Fibroblast of pulmonary artery (primary cell): ENCODE data around the gene MUC5AC.

Experiments
- DNase-seq: peaks from one replicate; pipeline ENCODE4 v3.0.0-alpha.2; 2010; ENCODE audit warnings: low read depth
- H3K4me3 ChIP-seq: replicated peaks from 2 replicates; pipeline ENCODE4 v1.5.1; 2011; ENCODE audit warnings: low read depth, mild to moderate bottlenecking, control low read depth, low read length, moderate library complexity
- TF ChIP-seq, protein P1 (sequence below): IDR thresholded peaks from 2 replicates; pipeline ENCODE4 v1.5.1; 2011; ENCODE audit warnings: mild to moderate bottlenecking, control low read depth, low read length, inconsistent platforms; ENCODE audit errors: missing control alignments

MUC5AC gene

DNA sequence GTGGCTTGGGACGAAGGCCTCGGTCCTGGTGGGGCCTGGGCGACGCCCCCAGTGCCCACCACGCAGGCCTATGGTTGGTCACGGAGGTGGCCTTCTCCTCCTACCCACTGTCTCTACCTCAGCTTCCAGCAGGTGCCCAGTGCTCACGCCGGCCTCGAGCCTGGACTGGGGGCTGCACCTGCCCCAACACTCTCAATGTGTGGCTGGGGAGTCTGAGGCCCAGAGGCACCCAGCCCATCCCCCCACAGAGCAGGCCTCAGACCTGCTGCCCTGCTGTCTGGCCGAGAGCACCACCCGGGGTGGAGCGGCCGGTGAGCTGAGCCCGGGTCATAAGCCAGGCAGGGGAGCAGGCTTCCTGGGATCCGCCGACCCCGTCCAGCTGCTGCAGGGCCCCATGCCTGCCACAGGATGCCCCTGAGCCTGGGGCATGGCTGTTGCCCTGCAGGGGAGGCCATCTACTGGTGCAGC lies 28.6 kb upstream of the MUC5AC start:
- no peak for DNase-seq
- no peak overlapping the region for H3K4me3 ChIP-seq
- TF ChIP-seq, protein P1, sequence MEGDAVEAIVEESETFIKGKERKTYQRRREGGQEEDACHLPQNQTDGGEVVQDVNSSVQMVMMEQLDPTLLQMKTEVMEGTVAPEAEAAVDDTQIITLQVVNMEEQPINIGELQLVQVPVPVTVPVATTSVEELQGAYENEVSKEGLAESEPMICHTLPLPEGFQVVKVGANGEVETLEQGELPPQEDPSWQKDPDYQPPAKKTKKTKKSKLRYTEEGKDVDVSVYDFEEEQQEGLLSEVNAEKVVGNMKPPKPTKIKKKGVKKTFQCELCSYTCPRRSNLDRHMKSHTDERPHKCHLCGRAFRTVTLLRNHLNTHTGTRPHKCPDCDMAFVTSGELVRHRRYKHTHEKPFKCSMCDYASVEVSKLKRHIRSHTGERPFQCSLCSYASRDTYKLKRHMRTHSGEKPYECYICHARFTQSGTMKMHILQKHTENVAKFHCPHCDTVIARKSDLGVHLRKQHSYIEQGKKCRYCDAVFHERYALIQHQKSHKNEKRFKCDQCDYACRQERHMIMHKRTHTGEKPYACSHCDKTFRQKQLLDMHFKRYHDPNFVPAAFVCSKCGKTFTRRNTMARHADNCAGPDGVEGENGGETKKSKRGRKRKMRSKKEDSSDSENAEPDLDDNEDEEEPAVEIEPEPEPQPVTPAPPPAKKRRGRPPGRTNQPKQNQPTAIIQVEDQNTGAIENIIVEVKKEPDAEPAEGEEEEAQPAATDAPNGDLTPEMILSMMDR = no peak

DNA sequence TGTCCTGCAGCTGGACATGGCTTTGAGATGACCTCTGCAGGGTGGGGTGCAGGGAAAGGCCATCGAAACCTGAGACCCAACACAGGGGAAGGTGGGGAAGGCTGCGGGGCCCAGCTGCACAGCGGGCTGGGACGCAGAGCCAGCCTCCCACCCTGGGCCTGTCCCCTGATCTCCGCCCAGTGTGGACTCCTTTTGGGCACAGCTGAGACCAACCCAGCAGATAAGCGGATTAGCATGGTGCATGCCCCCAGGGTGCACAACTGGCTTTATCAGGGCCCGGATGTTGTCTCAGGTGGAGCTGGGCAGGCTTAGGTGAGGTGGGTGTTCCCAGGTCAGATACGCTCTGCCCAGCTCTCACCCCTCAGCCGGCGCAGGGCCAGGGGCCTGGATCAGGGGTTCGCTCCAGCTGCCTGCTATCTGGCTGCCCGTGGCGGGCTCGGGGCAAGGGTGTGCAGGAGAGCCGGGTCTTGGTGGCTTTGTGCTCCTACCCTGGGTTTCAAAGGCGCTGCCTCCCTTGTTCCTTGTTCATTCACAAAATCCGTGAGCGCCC lies 28.1 kb upstream of the MUC5AC start:
- no peak overlapping the region for H3K4me3 ChIP-seq
- no peak for DNase-seq
- TF ChIP-seq, protein P1 = no peak

DNA sequence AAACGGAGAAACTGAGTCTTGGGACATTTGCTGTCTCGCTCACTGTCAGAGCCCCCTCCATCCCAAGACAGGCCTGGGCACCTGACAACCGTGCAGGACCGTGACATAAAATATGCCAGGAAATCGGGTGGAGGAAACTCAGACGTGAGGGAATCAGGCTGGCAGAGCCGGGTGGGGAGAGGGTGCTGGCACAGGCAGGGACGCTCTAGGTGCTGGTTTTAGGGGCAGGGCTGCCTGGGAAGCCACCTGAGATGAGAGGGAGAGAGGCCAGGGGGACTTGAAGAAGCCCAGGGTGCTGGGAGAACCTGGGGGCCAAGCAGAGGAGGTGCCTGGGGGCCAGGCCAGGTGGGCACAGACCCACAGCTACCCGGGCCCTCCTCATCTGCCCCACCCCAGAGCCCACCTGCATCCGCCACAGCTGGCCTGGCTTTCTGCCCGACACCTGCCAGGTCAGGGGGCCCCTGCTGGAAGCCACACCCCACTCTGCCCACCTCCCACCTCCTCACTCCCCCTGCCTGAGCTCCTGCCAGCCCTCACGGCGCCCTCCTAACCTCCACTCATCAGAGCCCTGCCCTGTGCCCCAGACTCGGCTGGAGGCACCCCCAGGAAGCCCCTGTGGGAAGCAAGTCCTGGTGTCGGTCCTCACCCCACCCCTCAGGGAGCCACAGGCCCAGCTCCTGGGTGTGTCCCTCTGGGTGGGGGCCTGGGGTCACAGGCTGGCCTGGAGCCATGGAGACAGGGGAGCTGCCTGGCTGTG lies 27.3 kb upstream of the MUC5AC start:
- H3K4me3 ChIP-seq = no peak overlapping the region
- TF ChIP-seq, protein P1 = no peak
- no peak for DNase-seq

DNA sequence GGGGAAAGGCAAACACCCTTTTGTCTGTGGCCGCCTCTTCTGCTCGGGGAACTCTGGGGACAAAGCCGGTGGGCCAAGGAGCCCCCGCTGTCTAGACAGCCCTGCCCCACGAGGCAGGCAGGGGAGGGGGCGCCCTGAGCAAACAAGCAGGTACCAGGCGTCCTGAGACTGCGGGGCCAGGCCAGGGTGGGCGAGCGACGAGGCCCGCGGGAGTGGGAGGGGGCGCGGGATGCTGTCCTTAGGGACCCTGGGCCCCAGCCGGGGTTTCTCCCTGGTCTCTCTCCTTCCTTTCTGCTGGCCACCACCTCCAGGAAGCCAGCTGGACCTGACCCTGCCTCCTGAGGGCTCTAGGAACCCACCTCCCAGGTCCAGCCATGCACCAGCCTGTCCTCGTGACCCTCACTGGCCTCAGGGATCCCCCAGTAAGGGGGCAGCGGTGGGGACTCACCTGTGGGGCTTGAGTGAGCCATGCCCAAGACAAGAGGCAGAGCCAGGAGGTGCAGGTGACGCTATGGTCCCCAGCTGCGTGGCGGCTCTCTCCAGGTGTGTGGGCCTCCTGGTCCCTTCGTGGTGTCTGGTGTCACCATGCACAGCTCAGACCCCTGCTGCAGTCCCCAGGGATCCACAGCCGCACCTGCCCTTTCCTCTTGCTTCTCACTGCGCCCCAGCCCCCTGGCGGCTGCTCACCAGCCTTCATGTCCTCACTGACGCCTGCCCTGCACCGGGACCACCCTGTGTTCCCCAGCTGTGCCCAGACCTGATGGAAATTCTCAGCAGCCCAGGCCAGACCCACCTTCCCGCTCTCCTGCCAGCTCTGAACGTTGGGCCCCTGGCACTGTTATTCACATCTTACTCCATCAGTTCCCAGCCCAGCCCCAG lies 26.5 kb upstream of the MUC5AC start:
- TF ChIP-seq, protein P1 = no peak
- H3K4me3 ChIP-seq = no peak overlapping the region
- no peak for DNase-seq

DNA sequence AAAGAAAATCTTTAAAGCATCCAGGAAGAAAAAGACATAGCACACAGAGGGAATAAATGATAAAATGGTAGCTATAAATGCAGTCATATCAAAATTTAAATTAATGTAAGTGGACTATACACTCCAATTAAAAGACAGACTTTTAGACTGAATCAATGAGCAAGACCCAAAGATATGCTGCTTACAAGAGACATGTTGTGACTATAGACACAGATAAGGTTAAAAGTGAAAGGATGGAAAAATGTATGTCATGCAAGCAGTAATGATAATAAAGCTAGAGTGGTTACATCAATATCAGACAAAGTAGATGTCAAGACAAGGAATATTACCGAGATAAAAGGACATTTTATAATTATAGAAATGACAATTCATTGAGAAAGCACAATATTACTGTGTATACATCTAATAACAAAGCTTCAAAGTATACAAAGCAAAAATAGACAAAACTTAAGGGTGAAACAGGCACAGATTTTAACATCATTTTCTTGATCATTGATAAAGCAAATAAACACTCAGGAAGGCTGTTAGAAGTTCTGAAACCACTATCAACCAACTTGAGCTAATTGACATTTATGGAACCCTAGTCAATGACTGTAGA lies 22.8 kb upstream of the MUC5AC start:
- H3K4me3 ChIP-seq = no peak overlapping the region
- no peak for DNase-seq
- TF ChIP-seq, protein P1 = no peak

DNA sequence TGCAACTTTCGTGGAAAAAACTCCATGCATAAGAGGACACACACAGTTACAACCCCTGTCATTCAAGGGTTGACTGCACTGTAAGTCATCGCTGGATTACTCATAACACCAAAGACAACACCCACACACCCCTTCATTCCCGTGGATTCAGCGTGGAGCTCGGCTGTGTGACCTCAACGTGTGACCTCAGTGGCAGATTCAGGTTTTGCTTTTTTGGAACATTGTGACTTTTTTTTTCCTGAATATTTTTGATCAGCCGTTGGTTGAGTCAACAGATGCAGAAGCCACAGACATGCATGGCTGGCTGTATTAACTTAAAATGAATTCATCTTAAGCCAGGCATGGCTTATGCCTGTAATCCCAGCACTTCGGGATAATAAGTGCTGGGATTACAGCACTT lies 19.7 kb upstream of the MUC5AC start:
- TF ChIP-seq, protein P1 = no peak
- no peak for DNase-seq
- H3K4me3 ChIP-seq = no peak overlapping the region
